Glutamatergic neuron (in vitro differentiated cells): Measurements from ENCODE around the gene PRKG1. TPM values are rescaled to one million over a fixed set of nuclear protein-coding genes. Genes with fewer than 3 reads are reported as not detected.
"Not testable (repeated sequence)": the region's sequence is repeated elsewhere in the genome, so short reads cannot be mapped to it uniquely, and the experiment has no call there.

Source experiments
- DNase-seq: peaks from one replicate; pipeline ENCODE4 v3.0.0; 2022
- H3K27ac Mint-ChIP-seq: one replicate; pipeline ENCODE4 v1.8.0; 2020; ENCODE audit warnings: mild to moderate bottlenecking, mixed read lengths, inconsistent platforms; ENCODE audit not compliant: unreplicated experiment
- H3K27me3 Mint-ChIP-seq: one replicate; pipeline ENCODE4 v1.8.0; 2020; ENCODE audit warnings: mild to moderate bottlenecking, moderate library complexity, mixed read lengths, inconsistent platforms; ENCODE audit not compliant: unreplicated experiment
- H3K36me3 Mint-ChIP-seq: one replicate; pipeline ENCODE4 v1.8.0; 2020; ENCODE audit warnings: mild to moderate bottlenecking, mixed read lengths, inconsistent platforms; ENCODE audit not compliant: unreplicated experiment
- H3K4me1 Mint-ChIP-seq: one replicate; pipeline ENCODE4 v1.8.0; 2020; ENCODE audit warnings: mild to moderate bottlenecking, low read depth, mixed read lengths, inconsistent platforms; ENCODE audit not compliant: unreplicated experiment
- H3K4me3 Mint-ChIP-seq: one replicate; pipeline ENCODE4 v1.8.0; 2020; ENCODE audit warnings: mild to moderate bottlenecking, mixed read lengths, inconsistent platforms; ENCODE audit not compliant: unreplicated experiment
- H3K9me3 Mint-ChIP-seq: one replicate; pipeline ENCODE4 v1.8.0; 2020; ENCODE audit warnings: mild to moderate bottlenecking, moderate library complexity, mixed read lengths, inconsistent platforms; ENCODE audit not compliant: unreplicated experiment
- total RNA-seq: library from RNA; stranded (reverse); fragmentation: NEBNext Ultra II Directional; extraction: Animal tissue kit (Norgen Biotek cat#: 25700); gene quantifications from one replicate; pipeline ENCODE4 v1.2.1, GENCODE V29; 2021; ENCODE audit not compliant: unreplicated experiment
- TF ChIP-seq, protein P1 (sequence below): fragments of 200-600 bp; sonication (generic); IDR thresholded peaks from one replicate; pipeline ENCODE4 v1.5.0; 2021; ENCODE audit not compliant: partially characterized antibody, unreplicated experiment

The PRKG1 gene
- total RNA-seq, 1 donor from 2014 or later: 52.7 TPM

DNA sequence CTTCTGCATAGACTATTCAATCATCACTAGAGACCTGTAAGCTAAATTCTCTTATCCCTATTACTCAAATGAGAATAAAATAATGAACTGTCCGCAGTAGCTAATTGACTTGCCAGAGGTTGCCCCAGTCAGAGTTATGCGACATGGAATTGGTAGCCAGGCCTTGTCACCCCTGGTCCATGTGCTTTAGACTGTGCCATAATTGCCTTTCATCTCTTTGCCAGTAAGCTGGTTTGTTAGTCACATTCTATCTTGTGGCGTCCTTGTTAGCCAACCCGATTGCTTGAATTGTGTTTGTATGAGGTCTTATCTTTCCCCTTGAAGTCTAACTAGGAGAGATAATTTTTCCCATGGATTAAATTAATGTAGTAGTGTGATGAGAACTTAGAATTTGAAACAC is 362.5 kb downstream of the PRKG1 start:
- DNase-seq: no peak
- Mint-ChIP-seq H3K27ac (no peak overlapping the region), H3K4me3 (no peak overlapping the region), H3K9me3 (no peaks in the 10 kb centered on the region), H3K4me1 (no peaks in the 10 kb centered on the region), H3K27me3 (no peaks in the 10 kb centered on the region), H3K36me3 (no peaks in the 10 kb centered on the region)
- TF ChIP-seq, protein P1, sequence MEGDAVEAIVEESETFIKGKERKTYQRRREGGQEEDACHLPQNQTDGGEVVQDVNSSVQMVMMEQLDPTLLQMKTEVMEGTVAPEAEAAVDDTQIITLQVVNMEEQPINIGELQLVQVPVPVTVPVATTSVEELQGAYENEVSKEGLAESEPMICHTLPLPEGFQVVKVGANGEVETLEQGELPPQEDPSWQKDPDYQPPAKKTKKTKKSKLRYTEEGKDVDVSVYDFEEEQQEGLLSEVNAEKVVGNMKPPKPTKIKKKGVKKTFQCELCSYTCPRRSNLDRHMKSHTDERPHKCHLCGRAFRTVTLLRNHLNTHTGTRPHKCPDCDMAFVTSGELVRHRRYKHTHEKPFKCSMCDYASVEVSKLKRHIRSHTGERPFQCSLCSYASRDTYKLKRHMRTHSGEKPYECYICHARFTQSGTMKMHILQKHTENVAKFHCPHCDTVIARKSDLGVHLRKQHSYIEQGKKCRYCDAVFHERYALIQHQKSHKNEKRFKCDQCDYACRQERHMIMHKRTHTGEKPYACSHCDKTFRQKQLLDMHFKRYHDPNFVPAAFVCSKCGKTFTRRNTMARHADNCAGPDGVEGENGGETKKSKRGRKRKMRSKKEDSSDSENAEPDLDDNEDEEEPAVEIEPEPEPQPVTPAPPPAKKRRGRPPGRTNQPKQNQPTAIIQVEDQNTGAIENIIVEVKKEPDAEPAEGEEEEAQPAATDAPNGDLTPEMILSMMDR: no peak

DNA sequence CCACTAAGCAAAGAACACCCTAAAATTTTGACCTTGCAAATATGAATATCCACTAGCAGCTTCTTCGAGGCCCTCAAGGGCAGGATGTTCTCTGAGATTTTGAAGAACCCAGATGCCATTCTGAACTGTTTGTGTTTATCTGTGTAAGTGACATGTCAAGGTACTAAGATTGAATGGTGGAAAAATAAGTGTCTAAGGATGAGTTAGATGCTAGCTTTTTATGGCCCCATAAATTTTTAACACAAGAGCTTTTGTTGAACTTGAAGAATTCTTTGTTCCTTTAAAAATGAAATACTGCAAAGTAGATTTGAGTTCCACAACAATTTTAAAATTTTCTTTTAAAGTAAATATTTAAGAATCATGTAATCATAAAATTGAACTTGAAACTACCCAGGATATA is 365.4 kb downstream of the PRKG1 start:
- Mint-ChIP-seq H3K27me3 (peaks cover 3% of the 10 kb centered on the region), H3K9me3 (no peaks in the 10 kb centered on the region), H3K36me3 (no peaks in the 10 kb centered on the region), H3K27ac (no peak overlapping the region), H3K4me3 (no peak overlapping the region), H3K4me1 (peaks cover 4% of the 10 kb centered on the region)
- TF ChIP-seq, protein P1: no peak
- DNase-seq: no peak

DNA sequence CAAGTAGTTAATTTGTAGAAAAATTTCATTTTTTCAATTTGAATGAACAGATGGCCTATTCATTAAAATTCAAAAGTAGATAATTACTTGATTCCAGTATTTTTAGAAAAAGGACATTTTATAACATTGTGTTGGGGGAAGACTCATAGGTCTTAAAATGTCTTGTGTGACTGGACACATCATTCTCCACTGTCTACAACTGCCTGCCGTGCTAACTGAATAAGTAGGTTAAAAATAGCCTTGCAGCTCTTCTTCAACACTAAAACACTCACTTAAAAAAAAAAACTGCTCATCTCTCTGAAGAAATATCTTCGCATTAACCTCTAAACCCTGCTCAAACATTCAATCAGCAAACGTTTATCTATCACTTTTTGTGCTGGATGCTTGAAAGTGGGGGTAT is 371.3 kb downstream of the PRKG1 start:
- TF ChIP-seq, protein P1: no peak
- peaks cover 4% of the 10 kb centered on the region for H3K4me1 Mint-ChIP-seq
- no peaks in the 10 kb centered on the region for H3K36me3 Mint-ChIP-seq
- no peak for DNase-seq
- H3K4me3 Mint-ChIP-seq: no peak overlapping the region
- peaks cover 3% of the 10 kb centered on the region for H3K27me3 Mint-ChIP-seq
- no peak overlapping the region for H3K27ac Mint-ChIP-seq
- no peaks in the 10 kb centered on the region for H3K9me3 Mint-ChIP-seq

DNA sequence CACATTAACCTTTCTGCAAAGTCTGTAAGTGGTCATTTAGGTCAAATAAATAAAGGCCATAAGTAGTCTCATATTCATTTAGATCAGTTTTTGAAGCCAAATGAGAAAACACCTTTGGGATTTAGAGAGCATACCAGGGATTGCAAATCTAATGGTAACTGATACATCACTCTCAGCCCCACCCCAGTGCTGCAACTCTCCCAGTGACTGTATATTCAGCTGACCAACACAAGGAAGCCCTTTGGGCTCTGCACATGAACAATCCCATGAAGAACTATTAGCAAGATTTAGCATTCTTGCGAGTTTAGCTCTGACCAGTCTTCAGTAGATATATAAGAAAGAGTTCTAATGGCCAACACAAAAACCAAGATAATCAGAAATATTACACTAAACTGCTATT is 372.8 kb downstream of the PRKG1 start:
- H3K9me3 Mint-ChIP-seq: no peaks in the 10 kb centered on the region
- H3K4me1 Mint-ChIP-seq: peaks cover 4% of the 10 kb centered on the region
- DNase-seq: no peak
- TF ChIP-seq, protein P1: no peak
- peaks cover 3% of the 10 kb centered on the region for H3K27me3 Mint-ChIP-seq
- no peak overlapping the region for H3K27ac Mint-ChIP-seq
- no peak overlapping the region for H3K4me3 Mint-ChIP-seq
- H3K36me3 Mint-ChIP-seq: no peaks in the 10 kb centered on the region

DNA sequence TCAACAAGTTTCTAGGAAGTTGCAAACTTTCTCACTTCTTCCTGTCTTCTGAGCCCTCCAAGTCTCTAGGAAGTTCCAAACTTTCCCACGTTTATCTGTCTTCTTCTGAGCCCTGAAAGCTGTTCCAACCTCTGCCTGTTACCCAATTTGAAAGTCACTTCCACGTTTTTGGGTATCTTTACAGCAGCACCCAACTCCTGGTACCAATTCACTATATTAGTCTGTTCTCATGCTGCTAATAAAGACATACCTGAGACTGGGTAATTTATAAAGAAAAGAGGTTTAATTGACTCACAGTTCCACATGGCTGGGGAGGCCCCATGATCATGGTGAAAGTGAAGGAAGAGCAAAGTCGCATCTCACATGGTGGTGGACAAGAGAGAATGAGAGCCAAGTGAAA is 381.5 kb downstream of the PRKG1 start:
- H3K4me3 Mint-ChIP-seq, H3K4me1 Mint-ChIP-seq, H3K9me3 Mint-ChIP-seq, H3K27ac Mint-ChIP-seq, DNase-seq, H3K27me3 Mint-ChIP-seq: not testable (repeated sequence)
- H3K36me3 Mint-ChIP-seq: peaks cover 13% of the 10 kb centered on the region

DNA sequence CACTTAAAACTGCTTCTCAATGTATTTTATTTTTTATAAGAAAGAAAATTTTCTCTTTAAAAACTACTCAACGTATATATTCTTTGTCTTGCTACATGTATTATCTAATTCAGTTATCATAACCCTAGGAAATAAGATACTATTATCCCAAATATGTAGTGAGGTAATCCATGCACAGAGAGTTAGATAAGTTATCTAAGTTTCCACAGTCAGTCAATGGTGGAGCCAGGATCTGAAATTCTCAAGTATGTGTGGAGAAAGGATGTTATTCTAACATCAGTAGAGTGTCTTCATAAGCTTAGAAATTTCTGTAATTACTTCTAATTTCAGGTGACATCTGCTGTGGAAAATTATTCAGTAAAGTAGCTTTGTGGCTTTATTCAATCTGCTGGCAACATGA is 385.2 kb downstream of the PRKG1 start:
- DNase-seq: no peak
- no peaks in the 10 kb centered on the region for H3K4me1 Mint-ChIP-seq
- TF ChIP-seq, protein P1: no peak
- H3K4me3 Mint-ChIP-seq: no peak overlapping the region
- H3K27ac Mint-ChIP-seq: no peak overlapping the region
- H3K9me3 Mint-ChIP-seq: peaks cover 3% of the 10 kb centered on the region
- no peaks in the 10 kb centered on the region for H3K27me3 Mint-ChIP-seq
- H3K36me3 Mint-ChIP-seq: peaks cover 10% of the 10 kb centered on the region
